DND-41 (cell line): ENCODE data around the gene DCAF5.

Source experiments
- ATAC-seq: fragments of 200-7000 bp; cut with Tn5 transposase; 3 replicates; pipeline ENCODE4 v1.9.1; 2021; ENCODE audit warnings: low read depth; ENCODE audit not compliant: insufficient read depth
- DNase-seq: peaks from one replicate; pipeline ENCODE4 v3.0.0-alpha.2; 2020
- H2AFZ ChIP-seq: 2 replicates; pipeline ENCODE4 v1.6.0; 2012; ENCODE audit warnings: low read depth, low read length
- H3K27ac ChIP-seq: 2 replicates; pipeline ENCODE4 v1.5.1; 2012; ENCODE audit warnings: low read length, inconsistent platforms
- H3K27me3 ChIP-seq: fragments of 200-600 bp; sonication (generic); 2 replicates; pipeline ENCODE4 v1.6.0; 2012; ENCODE audit warnings: low read length, mild to moderate bottlenecking, inconsistent platforms; ENCODE audit not compliant: insufficient read depth, poor library complexity
- H3K36me3 ChIP-seq: 2 replicates; pipeline ENCODE4 v1.5.1; 2012; ENCODE audit warnings: low read length, inconsistent platforms; ENCODE audit not compliant: insufficient read depth
- H3K4me1 ChIP-seq: 2 replicates; pipeline ENCODE4 v1.5.1; 2012; ENCODE audit warnings: mild to moderate bottlenecking, low read length; ENCODE audit not compliant: insufficient read depth
- H3K4me2 ChIP-seq: 2 replicates; pipeline ENCODE4 v1.6.0; 2012; ENCODE audit warnings: mild to moderate bottlenecking, moderate library complexity, low read length, inconsistent platforms; ENCODE audit not compliant: insufficient read depth
- H3K4me3 ChIP-seq, 2 experiments: fragments of 200-600 bp in 1 of 2; shearing (Covaris generic) in 1 of 2; 2 replicates each; pipeline ENCODE4 v1.5.1; 2012 to 2016; ENCODE audit warnings: inconsistent platforms in 2 of 2, low read length in 2 of 2, mild to moderate bottlenecking in 2 of 2, low read depth in 1 of 2, moderate library complexity in 1 of 2
- H3K79me2 ChIP-seq: 2 replicates; pipeline ENCODE4 v1.6.0; 2012; ENCODE audit warnings: low read length, inconsistent platforms; ENCODE audit not compliant: insufficient read depth
- H3K9ac ChIP-seq: 2 replicates; pipeline ENCODE4 v1.6.0; 2012; ENCODE audit warnings: low read depth, mild to moderate bottlenecking, inconsistent platforms, low read length, moderate library complexity
- H3K9me3 ChIP-seq: 2 replicates; pipeline ENCODE4 v1.5.1; 2012; ENCODE audit warnings: low read length, moderate library complexity, mild to moderate bottlenecking, inconsistent platforms; ENCODE audit not compliant: insufficient read depth, severe bottlenecking
- H4K20me1 ChIP-seq: 2 replicates; pipeline ENCODE4 v1.6.0; 2012; ENCODE audit warnings: low read length; ENCODE audit not compliant: insufficient read depth
- CTCF ChIP-seq: IDR thresholded peaks from 2 replicates; pipeline ENCODE4 v1.5.1; 2012; ENCODE audit warnings: borderline replicate concordance, low read length, moderate library complexity, mild to moderate bottlenecking; ENCODE audit not compliant: poor library complexity, severe bottlenecking; ENCODE audit errors: extremely low read depth
- EZH2 ChIP-seq: IDR thresholded peaks from 3 replicates; pipeline ENCODE4 v1.6.1; 2012; ENCODE audit warnings: borderline replicate concordance, low read depth, mild to moderate bottlenecking, moderate library complexity, low read length, inconsistent platforms; ENCODE audit not compliant: severe bottlenecking

DCAF5 gene

GRCh38 chr14:69137416-69137815 is 15.5 kb downstream of the DCAF5 start:
- no peaks in the 10 kb centered on the region for H3K27me3 ChIP-seq
- 0 out of 2 replicates have a peak, but pooled peaks cover 6% of the 10 kb centered on the region for H3K36me3 ChIP-seq
- H3K4me3 ChIP-seq: no peak overlapping the region
- ATAC-seq (no peak), DNase-seq (no peak)
- no peak overlapping the region for H3K4me2 ChIP-seq
- no peak overlapping the region for H2AFZ ChIP-seq
- peaks cover 15% of the 10 kb centered on the region; the same call in 1 of the 2 replicates for H4K20me1 ChIP-seq
- no peaks in the 10 kb centered on the region for H3K9me3 ChIP-seq
- no peak overlapping the region for H3K9ac ChIP-seq
- H3K4me1 ChIP-seq: no peaks in the 10 kb centered on the region
- H3K27ac ChIP-seq: no peak overlapping the region
- peaks cover 45% of the 10 kb centered on the region for H3K79me2 ChIP-seq
- no peak for TF ChIP-seq EZH2
- TF ChIP-seq CTCF: no peak

- H2AFZ ChIP-seq: no peak overlapping the region
- H3K4me1 ChIP-seq: no peaks in the 10 kb centered on the region
- TF ChIP-seq CTCF (no peak), EZH2 (no peak)
- ATAC-seq: no peak
- H3K9ac ChIP-seq: no peak overlapping the region
- no peak overlapping the region for H3K4me3 ChIP-seq
- no peak for DNase-seq
- H3K4me2 ChIP-seq: no peak overlapping the region
- H4K20me1 ChIP-seq: peaks cover 10% of the 10 kb centered on the region; the same call in 1 of the 2 replicates
- no peaks in the 10 kb centered on the region for H3K9me3 ChIP-seq
- H3K79me2 ChIP-seq: peaks cover 32% of the 10 kb centered on the region
- H3K27ac ChIP-seq: no peak overlapping the region
- H3K36me3 ChIP-seq: 0 out of 2 replicates have a peak, but pooled peaks cover 6% of the 10 kb centered on the region
- no peaks in the 10 kb centered on the region for H3K27me3 ChIP-seq
These were observed 17.8 kb downstream of the DCAF5 start for GRCh38 chr14:69135133-69135532.

GRCh38 chr14:69133206-69134125 is 19.5 kb downstream of the DCAF5 start:
- H3K4me1 ChIP-seq: peaks cover 4% of the 10 kb centered on the region; the same call in 1 of the 2 replicates
- no peak overlapping the region for H3K9ac ChIP-seq
- H3K27me3 ChIP-seq: no peaks in the 10 kb centered on the region
- TF ChIP-seq EZH2: no peak
- TF ChIP-seq CTCF: no peak
- H3K79me2 ChIP-seq: peaks cover 25% of the 10 kb centered on the region
- H3K4me2 ChIP-seq: no peak overlapping the region
- ATAC-seq (no peak), DNase-seq (no peak)
- no peaks in the 10 kb centered on the region for H3K36me3 ChIP-seq
- no peak overlapping the region for H3K27ac ChIP-seq
- no peak overlapping the region for H3K4me3 ChIP-seq
- H4K20me1 ChIP-seq: peaks cover 17% of the 10 kb centered on the region
- no peak overlapping the region for H2AFZ ChIP-seq
- no peaks in the 10 kb centered on the region for H3K9me3 ChIP-seq
